Measurements from ENCODE around the gene ACACB.
A peak's percentile ranks its signal among the peaks of the same experiment; 100 is the strongest.

The ACACB gene

GRCh38 chr12:109261939-109262338, 145.6 kb downstream of the ACACB start:
- intact Hi-C loops (cut with DNase I): loop anchor here (5.0 kb wide), 1 partner anchor 125 kb away; no protein-coding TSS in a partner anchor

GRCh38 chr12:109263439-109263838, 147.1 kb downstream of the ACACB start:
- no peak for DNase-seq
- intact Hi-C loops (cut with DNase I): loop anchor here (5.0 kb wide), 1 partner anchor 124 kb away; no protein-coding TSS in a partner anchor

More at GRCh38 chr12:109261939-109262338, 145.6 kb downstream of the ACACB start:
- DNase-seq: no peak

GRCh38 chr12:109264095-109264942, 147.9 kb downstream of the ACACB start:
- intact Hi-C loops (cut with DNase I): loop anchor here (5.0 kb wide), 1 partner anchor 123 kb away; no protein-coding TSS in a partner anchor

GRCh38 chr12:109264943-109265650, 148.7 kb downstream of the ACACB start:
- DNase-seq: no peak
- intact Hi-C loops (cut with DNase I): loop anchor here (5.0 kb wide), 1 partner anchor 122 kb away; no protein-coding TSS in a partner anchor

More at GRCh38 chr12:109264095-109264942, 147.9 kb downstream of the ACACB start:
- peak; percentile 39 to 91 (median 74) for DNase-seq

- intact Hi-C loops (cut with DNase I): no loop called here
- DNase-seq: no peak
These were observed 149.9 kb downstream of the ACACB start for GRCh38 chr12:109266106-109266879.

GRCh38 chr12:109267361-109267760, 151.0 kb downstream of the ACACB start:
- no peak for DNase-seq
- intact Hi-C loops (cut with DNase I): no loop called here

- DNase-seq: no peak
- intact Hi-C loops (cut with DNase I): no loop called here
These were observed 152.5 kb downstream of the ACACB start for GRCh38 chr12:109268896-109269295.

- intact Hi-C loops (cut with DNase I): no loop called here
These were observed 153.0 kb downstream of the ACACB start for GRCh38 chr12:109269428-109269827.

GRCh38 chr12:109270494-109270893, 154.1 kb downstream of the ACACB start:
- intact Hi-C loops (cut with DNase I): no loop called here
- no peak for DNase-seq

More at GRCh38 chr12:109269428-109269827, 153.0 kb downstream of the ACACB start:
- DNase-seq: no peak

GRCh38 chr12:109271418-109271817, 155.0 kb downstream of the ACACB start:
- no peak for DNase-seq
- intact Hi-C loops (cut with DNase I): no loop called here

GRCh38 chr12:109273354-109273753, 157.0 kb downstream of the ACACB start:
- DNase-seq: no peak
- intact Hi-C loops (cut with DNase I): no loop called here

GRCh38 chr12:109274381-109274780, 158.0 kb downstream of the ACACB start:
- DNase-seq: no peak
- intact Hi-C loops (cut with DNase I): no loop called here

GRCh38 chr12:109275173-109275572, 158.8 kb downstream of the ACACB start:
- DNase-seq: no peak
- intact Hi-C loops (cut with DNase I): no loop called here

GRCh38 chr12:109276160-109276559, 159.8 kb downstream of the ACACB start:
- no peak for DNase-seq

GRCh38 chr12:109277255-109277898, 161.0 kb downstream of the ACACB start:
- DNase-seq: no peak
- intact Hi-C loops (cut with DNase I): no loop called here

More at GRCh38 chr12:109276160-109276559, 159.8 kb downstream of the ACACB start:
- intact Hi-C loops (cut with DNase I): no loop called here

GRCh38 chr12:109277899-109278762, 161.7 kb downstream of the ACACB start:
- intact Hi-C loops (cut with DNase I): no loop called here
- no peak for DNase-seq

GRCh38 chr12:109278912-109279311, 162.5 kb downstream of the ACACB start:
- intact Hi-C loops (cut with DNase I): no loop called here
- DNase-seq: no peak

- no peak for DNase-seq
- intact Hi-C loops (cut with DNase I): no loop called here
These were observed 163.1 kb downstream of the ACACB start for GRCh38 chr12:109279525-109279924.
